ENCODE measurements around the gene SPATA6L.

SPATA6L gene

GRCh38 chr9:4569101-4569500, 97.2 kb downstream of the SPATA6L start:
- no peaks in the 10 kb centered on the region for H3K4me1 ChIP-seq (ENCODE audit: control insufficient read depth, insufficient read depth, low read length)
- peaks cover 67% of the 10 kb centered on the region for H3K36me3 ChIP-seq (ENCODE audit: control insufficient read depth, insufficient read depth, low read length, severe bottlenecking)
- no peaks in the 10 kb centered on the region for H3K9me3 ChIP-seq (ENCODE audit: control insufficient read depth, low read length)
- no peak overlapping the region for H3K4me3 ChIP-seq (ENCODE audit: low read length)
- no peaks in the 10 kb centered on the region for H3K27me3 ChIP-seq (replicated peaks; ENCODE audit: control insufficient read depth, insufficient read depth, low read length)
- H3K9ac ChIP-seq (ENCODE audit: low read length) = no peak overlapping the region
- DNase-seq (ENCODE audit: low read depth) = peak; percentile 63

- H3K9me3 ChIP-seq (ENCODE audit: control insufficient read depth, low read length) = no peaks in the 10 kb centered on the region
Observed at GRCh38 chr9:4567601-4568000, 98.7 kb downstream of the SPATA6L start.

GRCh38 chr9:4566806-4567205, 99.5 kb downstream of the SPATA6L start:
- no peaks in the 10 kb centered on the region for H3K27me3 ChIP-seq (replicated peaks; ENCODE audit: control insufficient read depth, insufficient read depth, low read length)
- H3K9ac ChIP-seq (ENCODE audit: low read length) = no peak overlapping the region
- no peaks in the 10 kb centered on the region for H3K9me3 ChIP-seq (ENCODE audit: control insufficient read depth, low read length)
- DNase-seq (ENCODE audit: low read depth) = no peak
- H3K36me3 ChIP-seq (ENCODE audit: control insufficient read depth, insufficient read depth, low read length, severe bottlenecking) = peaks cover 54% of the 10 kb centered on the region
- no peak overlapping the region for H3K4me3 ChIP-seq (ENCODE audit: low read length)
- H3K4me1 ChIP-seq (ENCODE audit: control insufficient read depth, insufficient read depth, low read length) = no peaks in the 10 kb centered on the region

More at GRCh38 chr9:4567601-4568000, 98.7 kb downstream of the SPATA6L start:
- Histone ChIP-seq H3K4me3 (ENCODE audit: low read length) (no peak overlapping the region), H3K9ac (ENCODE audit: low read length) (no peak overlapping the region), H3K4me1 (ENCODE audit: control insufficient read depth, insufficient read depth, low read length) (no peaks in the 10 kb centered on the region), H3K27me3 (replicated peaks; ENCODE audit: control insufficient read depth, insufficient read depth, low read length) (no peaks in the 10 kb centered on the region), H3K36me3 (ENCODE audit: control insufficient read depth, insufficient read depth, low read length, severe bottlenecking) (peaks cover 58% of the 10 kb centered on the region)
- no peak for DNase-seq (ENCODE audit: low read depth)

GRCh38 chr9:4563105-4563504, 103.2 kb downstream of the SPATA6L start:
- no peak overlapping the region for H3K4me3 ChIP-seq (ENCODE audit: low read length)
- H3K9ac ChIP-seq (ENCODE audit: low read length) = no peak overlapping the region
- H3K9me3 ChIP-seq (ENCODE audit: control insufficient read depth, low read length) = no peaks in the 10 kb centered on the region
- no peaks in the 10 kb centered on the region for H3K27me3 ChIP-seq (replicated peaks; ENCODE audit: control insufficient read depth, insufficient read depth, low read length)
- DNase-seq (ENCODE audit: low read depth) = no peak
- H3K4me1 ChIP-seq (ENCODE audit: control insufficient read depth, insufficient read depth, low read length) = no peaks in the 10 kb centered on the region
- H3K36me3 ChIP-seq (ENCODE audit: control insufficient read depth, insufficient read depth, low read length, severe bottlenecking) = peaks cover 37% of the 10 kb centered on the region

GRCh38 chr9:4559261-4560182, 106.8 kb downstream of the SPATA6L start:
- Histone ChIP-seq H3K36me3 (ENCODE audit: control insufficient read depth, insufficient read depth, low read length, severe bottlenecking) (peaks cover 12% of the 10 kb centered on the region), H3K9ac (ENCODE audit: low read length) (no peak overlapping the region), H3K4me1 (ENCODE audit: control insufficient read depth, insufficient read depth, low read length) (no peaks in the 10 kb centered on the region), H3K27me3 (replicated peaks; ENCODE audit: control insufficient read depth, insufficient read depth, low read length) (no peaks in the 10 kb centered on the region), H3K9me3 (ENCODE audit: control insufficient read depth, low read length) (no peaks in the 10 kb centered on the region), H3K4me3 (ENCODE audit: low read length) (no peak overlapping the region)
- DNase-seq (ENCODE audit: low read depth) = no peak

- no peak overlapping the region for H3K4me3 ChIP-seq (ENCODE audit: low read length)
- H3K36me3 ChIP-seq (ENCODE audit: control insufficient read depth, insufficient read depth, low read length, severe bottlenecking) = peaks cover 4% of the 10 kb centered on the region
- H3K4me1 ChIP-seq (ENCODE audit: control insufficient read depth, insufficient read depth, low read length) = peaks cover 10% of the 10 kb centered on the region
- no peaks in the 10 kb centered on the region for H3K27me3 ChIP-seq (replicated peaks; ENCODE audit: control insufficient read depth, insufficient read depth, low read length)
- no peak overlapping the region for H3K9ac ChIP-seq (ENCODE audit: low read length)
- no peak for DNase-seq (ENCODE audit: low read depth)
- no peaks in the 10 kb centered on the region for H3K9me3 ChIP-seq (ENCODE audit: control insufficient read depth, low read length)
Observed at GRCh38 chr9:4558371-4558998, 107.8 kb downstream of the SPATA6L start.

- Histone ChIP-seq H3K4me1 (ENCODE audit: control insufficient read depth, insufficient read depth, low read length) (peaks cover 15% of the 10 kb centered on the region), H3K27me3 (replicated peaks; ENCODE audit: control insufficient read depth, insufficient read depth, low read length) (no peaks in the 10 kb centered on the region), H3K9ac (ENCODE audit: low read length) (no peak overlapping the region), H3K4me3 (ENCODE audit: low read length) (no peak overlapping the region), H3K9me3 (ENCODE audit: control insufficient read depth, low read length) (no peaks in the 10 kb centered on the region), H3K36me3 (ENCODE audit: control insufficient read depth, insufficient read depth, low read length, severe bottlenecking) (no peaks in the 10 kb centered on the region)
- DNase-seq (ENCODE audit: low read depth) = peak; percentile 58
Observed at GRCh38 chr9:4555236-4555635, 111.0 kb downstream of the SPATA6L start.

- no peak overlapping the region for H3K4me3 ChIP-seq (ENCODE audit: low read length)
- H3K27me3 ChIP-seq (replicated peaks; ENCODE audit: control insufficient read depth, insufficient read depth, low read length) = no peaks in the 10 kb centered on the region
- H3K9ac ChIP-seq (ENCODE audit: low read length) = no peak overlapping the region
- DNase-seq (ENCODE audit: low read depth) = peak; percentile 35
- no peaks in the 10 kb centered on the region for H3K36me3 ChIP-seq (ENCODE audit: control insufficient read depth, insufficient read depth, low read length, severe bottlenecking)
- no peaks in the 10 kb centered on the region for H3K9me3 ChIP-seq (ENCODE audit: control insufficient read depth, low read length)
- H3K4me1 ChIP-seq (ENCODE audit: control insufficient read depth, insufficient read depth, low read length) = peaks cover 15% of the 10 kb centered on the region
Observed at GRCh38 chr9:4553951-4554381, 112.3 kb downstream of the SPATA6L start.

- H3K27me3 ChIP-seq (replicated peaks; ENCODE audit: control insufficient read depth, insufficient read depth, low read length) = no peaks in the 10 kb centered on the region
- no peak for DNase-seq (ENCODE audit: low read depth)
Observed at GRCh38 chr9:4550777-4551484, 115.3 kb downstream of the SPATA6L start.

GRCh38 chr9:4549751-4550295, 116.5 kb downstream of the SPATA6L start:
- Histone ChIP-seq H3K9me3 (ENCODE audit: control insufficient read depth, low read length) (no peaks in the 10 kb centered on the region), H3K4me1 (ENCODE audit: control insufficient read depth, insufficient read depth, low read length) (peaks cover 31% of the 10 kb centered on the region), H3K4me3 (ENCODE audit: low read length) (no peak overlapping the region), H3K9ac (ENCODE audit: low read length) (no peak overlapping the region), H3K27me3 (replicated peaks; ENCODE audit: control insufficient read depth, insufficient read depth, low read length) (no peaks in the 10 kb centered on the region), H3K36me3 (ENCODE audit: control insufficient read depth, insufficient read depth, low read length, severe bottlenecking) (peaks cover 8% of the 10 kb centered on the region)
- DNase-seq (ENCODE audit: low read depth) = no peak

More at GRCh38 chr9:4550777-4551484, 115.3 kb downstream of the SPATA6L start:
- Histone ChIP-seq H3K4me1 (ENCODE audit: control insufficient read depth, insufficient read depth, low read length) (peaks cover 31% of the 10 kb centered on the region), H3K4me3 (ENCODE audit: low read length) (no peak overlapping the region), H3K9me3 (ENCODE audit: control insufficient read depth, low read length) (no peaks in the 10 kb centered on the region), H3K36me3 (ENCODE audit: control insufficient read depth, insufficient read depth, low read length, severe bottlenecking) (peaks cover 4% of the 10 kb centered on the region), H3K9ac (ENCODE audit: low read length) (no peak overlapping the region)
